C4-2B (cell line): Measurements from ENCODE around the gene CKS2.

ENCODE experiments used
- ZFX ChIP-seq: fragments of 450-650 bp; IDR thresholded peaks from 2 replicates; pipeline ENCODE4 v1.6.1; 2017
- TF ChIP-seq, protein P1 (sequence below): fragments of 450-650 bp; conservative IDR thresholded peaks from 2 replicates; pipeline ENCODE4 v1.5.1; 2017; ENCODE audit warnings: mild to moderate bottlenecking

DNA sequence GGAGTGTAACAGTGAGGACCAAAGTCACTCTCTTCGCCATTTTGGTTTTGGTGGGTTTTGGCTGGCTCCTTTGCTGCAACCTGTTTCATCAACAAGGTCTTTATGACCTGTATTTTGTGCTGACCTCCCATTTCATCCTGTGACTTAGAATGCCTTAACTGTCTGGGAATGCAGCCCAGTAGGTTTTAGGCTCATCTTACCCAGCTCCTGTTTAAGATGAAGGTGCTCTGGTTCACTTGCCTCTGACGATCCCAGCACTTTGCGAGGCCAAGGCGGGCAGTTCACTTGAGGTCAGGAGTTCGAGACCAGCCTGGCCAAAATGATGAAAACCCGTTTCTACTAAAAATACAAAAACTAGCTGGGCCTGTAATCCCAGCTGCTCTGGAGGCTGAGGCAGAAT lies 1.8 kb upstream of the CKS2 start:
- TF ChIP-seq, protein P1, sequence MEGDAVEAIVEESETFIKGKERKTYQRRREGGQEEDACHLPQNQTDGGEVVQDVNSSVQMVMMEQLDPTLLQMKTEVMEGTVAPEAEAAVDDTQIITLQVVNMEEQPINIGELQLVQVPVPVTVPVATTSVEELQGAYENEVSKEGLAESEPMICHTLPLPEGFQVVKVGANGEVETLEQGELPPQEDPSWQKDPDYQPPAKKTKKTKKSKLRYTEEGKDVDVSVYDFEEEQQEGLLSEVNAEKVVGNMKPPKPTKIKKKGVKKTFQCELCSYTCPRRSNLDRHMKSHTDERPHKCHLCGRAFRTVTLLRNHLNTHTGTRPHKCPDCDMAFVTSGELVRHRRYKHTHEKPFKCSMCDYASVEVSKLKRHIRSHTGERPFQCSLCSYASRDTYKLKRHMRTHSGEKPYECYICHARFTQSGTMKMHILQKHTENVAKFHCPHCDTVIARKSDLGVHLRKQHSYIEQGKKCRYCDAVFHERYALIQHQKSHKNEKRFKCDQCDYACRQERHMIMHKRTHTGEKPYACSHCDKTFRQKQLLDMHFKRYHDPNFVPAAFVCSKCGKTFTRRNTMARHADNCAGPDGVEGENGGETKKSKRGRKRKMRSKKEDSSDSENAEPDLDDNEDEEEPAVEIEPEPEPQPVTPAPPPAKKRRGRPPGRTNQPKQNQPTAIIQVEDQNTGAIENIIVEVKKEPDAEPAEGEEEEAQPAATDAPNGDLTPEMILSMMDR: no peak
- TF ChIP-seq ZFX: no peak
